NK-92 (cell line): ENCODE results near the gene OR2M4.
"Not testable (repeated sequence)": the region's sequence is repeated elsewhere in the genome, so short reads cannot be mapped to it uniquely, and the experiment has no call there.

Source experiments
- DNase-seq: peaks from one replicate; lab custom pipeline; 2025; ENCODE audit not compliant: unreplicated experiment; lab: John Stamatoyannopoulos, UW

Gene OR2M4, protein sequence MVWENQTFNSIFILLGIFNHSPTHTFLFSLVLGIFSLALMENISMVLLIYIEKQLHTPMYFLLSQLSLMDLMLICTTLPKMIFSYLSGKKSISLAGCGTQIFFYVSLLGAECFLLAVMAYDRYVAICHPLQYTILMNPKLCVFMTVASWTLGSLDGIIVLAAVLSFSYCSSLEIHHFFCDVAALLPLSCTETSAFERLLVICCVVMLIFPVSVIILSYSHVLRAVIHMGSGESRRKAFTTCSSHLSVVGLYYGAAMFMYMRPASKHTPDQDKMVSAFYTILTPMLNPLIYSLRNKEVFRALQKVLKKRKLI

DNA sequence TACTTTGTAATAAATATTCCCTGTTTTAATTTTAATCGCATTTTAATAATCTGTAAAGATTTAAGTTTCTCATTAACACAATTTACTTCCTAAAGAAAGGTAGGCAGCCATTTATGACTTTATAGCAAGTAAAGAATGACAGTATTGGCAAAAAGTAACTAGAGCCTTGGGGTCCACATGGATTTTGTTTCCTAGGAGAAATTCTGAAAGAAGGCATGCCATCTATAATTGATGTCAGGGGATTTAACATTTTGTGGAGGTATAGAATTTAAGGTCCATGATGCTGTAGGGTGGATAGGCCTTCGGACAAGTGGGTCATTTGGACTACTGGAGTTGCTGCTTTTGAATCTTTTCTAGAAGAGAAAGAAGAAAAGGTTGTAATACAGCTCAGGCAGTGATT lies at the start of gene OR2M4:
OR2M4 (plus strand) TSS at position 301 of the 400 bp plus-strand sequence. CDS start 7,512 bp downstream, outside the sequence.
- no peak for DNase-seq

DNA sequence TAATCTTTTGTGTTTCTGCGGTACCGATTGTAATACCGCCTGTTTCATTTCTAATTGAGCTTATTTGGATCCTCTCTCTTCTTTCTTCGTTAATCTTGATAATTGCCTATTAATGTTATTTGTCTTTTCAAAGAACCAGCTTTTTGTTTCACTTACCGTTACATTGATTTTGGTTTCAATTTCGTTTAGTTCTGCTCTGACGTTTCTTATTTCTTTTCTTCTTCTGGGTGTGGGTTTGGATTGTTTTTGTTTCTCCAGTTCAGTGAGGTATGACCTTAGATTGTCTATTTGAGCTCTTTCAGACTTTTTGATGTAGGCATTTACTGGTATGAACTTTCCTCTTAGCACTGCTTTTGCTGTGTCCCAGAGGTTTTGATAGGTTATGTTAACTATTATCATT lies 47.2 kb upstream of the OR2M4 start:
- no peak for DNase-seq

DNA sequence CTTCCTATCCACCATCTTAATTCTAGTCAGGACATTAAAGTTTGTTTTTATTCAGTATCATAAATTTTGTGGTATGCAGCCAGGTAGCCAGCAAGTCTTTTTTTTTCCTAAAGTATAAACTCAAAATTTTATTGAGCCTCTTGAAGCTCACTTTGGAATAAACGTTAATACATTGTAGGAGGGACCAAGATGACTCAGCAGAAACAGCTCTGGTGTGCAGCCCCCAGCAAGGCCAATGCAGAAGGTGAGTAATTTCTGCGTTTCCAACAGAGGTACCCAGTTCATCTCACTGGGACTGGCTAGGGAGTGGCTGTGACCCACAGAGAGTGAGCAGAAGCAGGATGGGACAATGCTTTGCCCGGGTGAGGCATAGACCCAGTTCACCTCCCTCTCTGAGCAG lies 43.9 kb upstream of the OR2M4 start:
- no peak for DNase-seq

DNA sequence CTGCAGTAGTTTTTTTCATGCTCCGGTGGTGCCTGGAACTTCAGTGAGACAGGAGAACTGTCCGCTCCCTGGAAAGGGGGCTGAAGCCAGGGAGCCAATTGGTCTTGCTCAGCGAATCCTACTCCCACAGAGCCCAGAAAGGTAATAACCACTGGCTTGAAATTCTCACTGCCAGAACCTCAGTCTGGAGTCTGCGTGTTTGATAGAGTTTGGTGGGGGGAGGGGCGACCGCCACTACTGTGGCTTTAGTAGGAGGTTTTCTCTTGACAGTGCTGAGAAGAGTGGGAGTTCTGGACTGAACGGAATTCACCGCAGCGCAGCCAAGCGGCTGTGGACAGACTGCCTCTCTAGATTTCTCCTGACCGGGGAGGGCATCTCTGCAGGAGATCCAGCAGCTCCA lies 42.2 kb upstream of the OR2M4 start:
- no peak for DNase-seq

DNA sequence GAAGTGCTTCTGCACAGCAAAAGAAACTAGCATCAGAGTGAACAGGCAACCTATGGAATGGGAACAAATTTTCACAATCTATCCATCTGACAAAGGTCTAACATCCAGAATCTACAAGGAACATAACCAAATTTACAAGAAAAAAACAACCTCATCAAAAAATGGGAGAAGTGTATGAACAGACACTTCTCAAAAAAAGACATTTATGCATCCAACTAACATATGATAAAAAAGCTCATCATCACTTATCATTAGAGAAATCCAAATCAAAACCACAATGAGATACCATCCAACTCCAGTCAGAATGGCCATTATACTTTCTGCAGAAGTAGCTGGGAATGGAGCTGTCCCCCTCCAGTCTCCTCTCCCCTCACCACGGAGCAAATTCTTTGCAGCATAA lies 37.1 kb upstream of the OR2M4 start:
- DNase-seq = no peak

DNA sequence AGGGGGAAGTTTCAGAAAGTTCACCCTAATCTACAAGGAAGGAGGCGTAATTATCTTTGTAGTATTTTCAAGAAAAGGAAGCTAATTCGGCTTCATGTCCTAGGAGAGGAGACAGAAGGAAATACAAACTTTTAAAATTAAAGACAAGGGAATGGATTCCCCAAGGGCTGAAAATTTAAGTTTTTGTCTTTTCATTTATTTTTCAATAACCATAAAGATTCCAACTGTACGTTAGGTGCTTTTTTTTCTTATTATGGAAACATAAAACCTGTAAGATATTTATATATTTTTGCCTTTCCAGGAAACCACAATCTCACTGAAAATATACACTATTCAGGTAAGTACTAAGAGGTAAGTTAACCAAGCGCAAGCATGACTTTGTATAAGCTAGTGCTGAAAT lies 34.3 kb upstream of the OR2M4 start, which contains the start of gene OR2M3:
OR2M3 (plus strand) TSS at position 301 of the 400 bp plus-strand sequence. CDS start 5,803 bp downstream, outside the sequence.
- no peak for DNase-seq

DNA sequence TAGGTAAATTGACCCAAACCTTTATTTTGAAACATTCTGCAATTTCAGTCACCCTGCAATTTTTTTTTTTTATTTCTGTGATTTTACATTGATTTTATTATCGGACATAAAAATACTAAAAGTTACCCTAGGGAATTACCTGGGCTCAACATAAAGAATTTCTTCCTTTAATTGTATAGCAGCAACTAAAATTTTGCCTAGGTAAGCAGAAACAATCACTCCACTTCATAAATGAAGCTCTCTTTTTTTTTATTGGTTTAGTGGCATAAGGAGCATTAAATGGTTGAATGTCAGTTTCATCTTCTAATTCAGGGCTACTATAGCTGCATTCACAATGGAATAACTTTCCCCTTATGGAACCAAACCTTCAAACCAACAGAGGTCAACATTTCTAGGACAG lies 15.3 kb upstream of the OR2M4 start:
- no peak for DNase-seq

DNA sequence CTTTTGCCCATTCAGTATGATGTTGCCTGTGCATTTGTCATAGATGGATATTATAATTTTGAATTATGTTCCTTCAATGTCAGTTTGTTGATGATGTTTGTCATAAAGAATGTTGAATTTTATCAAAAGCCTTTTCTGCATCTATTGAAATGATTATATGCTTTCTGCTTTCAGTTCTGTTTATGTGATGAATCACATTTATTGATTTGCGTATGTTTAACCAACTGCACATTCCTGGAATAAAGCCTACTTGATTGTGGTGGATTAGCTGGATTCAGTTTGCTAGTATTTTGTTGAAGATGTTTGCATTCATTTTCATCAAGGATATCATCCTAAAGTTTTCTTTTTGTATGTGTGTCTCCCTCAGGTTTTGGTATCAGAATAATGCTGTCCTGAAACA lies 5.7 kb upstream of the OR2M4 start:
- DNase-seq = no peak

DNA sequence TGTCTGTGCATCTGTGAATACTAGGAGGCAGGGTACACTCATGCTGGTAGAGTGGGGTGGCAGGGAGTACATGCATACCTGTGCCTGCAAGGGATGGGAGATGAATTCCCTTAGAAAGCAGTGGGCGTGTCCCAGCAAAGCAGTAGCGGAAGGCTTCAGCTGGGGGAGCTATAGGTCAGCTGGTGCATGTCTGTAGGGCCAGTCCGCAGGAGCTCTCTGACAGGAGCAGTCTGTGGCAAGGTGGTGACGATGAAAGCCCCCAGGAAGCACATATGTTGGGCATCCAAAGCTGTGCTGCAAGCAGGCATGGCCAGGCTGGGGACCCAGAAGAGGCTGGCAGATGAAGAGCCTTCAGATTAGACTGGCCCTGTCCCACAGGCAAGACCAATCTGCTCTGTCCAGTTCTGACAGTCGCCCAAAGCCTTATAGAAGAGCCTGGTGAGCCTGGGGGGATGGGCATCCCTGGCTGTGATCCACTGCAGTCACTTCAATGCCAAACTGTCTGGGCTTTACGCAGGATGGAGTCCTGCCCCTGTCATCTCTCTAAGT lies 1.8 kb upstream of the OR2M4 start:
- no peak for DNase-seq

DNA sequence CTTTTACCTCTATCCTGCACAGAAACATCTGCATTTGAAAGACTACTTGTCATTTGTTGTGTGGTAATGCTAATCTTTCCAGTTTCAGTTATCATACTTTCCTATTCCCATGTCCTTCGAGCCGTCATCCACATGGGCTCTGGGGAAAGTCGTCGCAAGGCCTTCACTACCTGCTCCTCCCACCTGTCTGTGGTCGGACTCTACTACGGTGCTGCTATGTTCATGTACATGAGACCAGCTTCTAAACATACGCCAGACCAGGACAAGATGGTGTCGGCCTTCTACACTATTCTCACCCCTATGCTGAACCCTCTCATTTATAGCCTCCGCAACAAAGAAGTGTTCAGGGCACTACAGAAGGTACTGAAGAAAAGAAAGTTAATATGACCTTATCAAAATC lies 8.3 kb downstream of the OR2M4 start:
- no peak for DNase-seq

DNA sequence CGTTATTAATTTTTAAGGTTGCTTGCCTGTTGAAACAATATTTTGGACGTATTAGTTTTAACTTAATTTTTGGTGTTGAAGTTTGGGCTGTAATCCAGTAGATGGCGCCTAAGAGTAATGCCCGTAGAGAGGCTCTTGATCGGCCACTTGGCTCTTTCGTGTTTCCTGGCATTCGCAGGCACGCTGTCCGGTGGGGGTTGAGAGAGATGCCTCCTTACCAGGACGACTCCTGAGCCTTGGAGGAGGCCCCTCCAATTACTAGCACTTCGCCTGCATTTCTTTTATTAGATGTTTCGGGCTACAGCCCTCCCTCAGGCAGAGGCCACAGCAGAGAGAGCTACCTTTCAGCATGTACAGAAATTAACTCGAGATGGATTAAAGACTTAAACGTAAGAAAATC lies 12.0 kb downstream of the OR2M4 start:
- DNase-seq = no peak

DNA sequence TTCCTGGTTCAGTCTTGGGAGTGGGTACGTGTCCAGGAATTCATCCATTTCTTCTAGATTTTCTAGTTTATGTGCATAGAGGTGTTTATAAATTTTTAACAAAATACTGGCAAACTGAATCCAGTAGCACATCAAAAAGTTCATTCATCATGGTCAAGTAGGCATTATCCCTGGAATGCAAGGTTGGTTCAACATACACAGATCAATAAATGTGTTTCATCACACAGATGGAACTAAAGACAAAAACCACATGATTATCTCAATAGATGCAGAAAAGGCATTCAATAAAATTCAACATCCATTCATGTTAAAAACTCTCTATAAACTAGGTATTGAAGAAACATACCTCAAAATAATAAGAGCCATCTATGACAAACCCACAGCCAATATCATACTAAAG lies 28.1 kb downstream of the OR2M4 start:
- DNase-seq = not testable (repeated sequence)

DNA sequence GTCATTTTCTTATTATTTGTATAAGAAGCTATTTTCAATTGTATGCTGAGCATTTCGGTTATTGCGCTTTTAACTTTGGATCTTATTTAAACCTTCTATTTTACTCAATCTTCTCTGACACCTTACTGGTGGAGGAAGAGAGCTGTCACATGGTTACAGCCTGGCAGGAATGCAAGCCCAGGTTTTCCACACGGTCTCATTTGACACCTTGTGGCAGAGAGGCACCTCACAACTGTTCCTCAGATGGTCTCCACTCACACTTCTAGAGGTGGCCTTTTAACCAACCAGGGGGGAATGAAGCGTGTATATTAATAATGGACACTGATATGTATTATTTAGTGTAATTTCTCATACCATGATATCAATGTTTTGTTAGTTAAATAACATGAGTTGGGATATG lies 37.0 kb downstream of the OR2M4 start:
- no peak for DNase-seq

DNA sequence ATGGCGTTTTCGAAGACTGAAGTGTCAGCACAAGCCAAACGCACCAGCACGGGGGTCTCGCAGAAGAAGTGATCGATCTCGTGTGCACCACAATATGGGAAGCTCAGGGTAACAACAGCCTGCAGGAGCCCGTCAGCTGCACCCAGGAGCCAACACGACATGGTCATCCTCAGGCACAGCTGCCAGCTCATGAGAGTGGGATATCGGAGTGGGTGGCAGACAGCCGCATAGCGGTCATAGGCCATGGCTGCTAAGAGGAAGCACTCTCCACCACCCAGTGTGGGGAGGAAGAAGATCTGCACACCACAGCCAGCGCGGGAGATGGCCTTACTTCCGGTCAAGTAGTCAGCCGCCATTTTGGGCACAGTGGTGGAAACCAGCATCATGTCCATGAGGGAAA lies 42.0 kb downstream of the OR2M4 start:
- not testable (repeated sequence) for DNase-seq

DNA sequence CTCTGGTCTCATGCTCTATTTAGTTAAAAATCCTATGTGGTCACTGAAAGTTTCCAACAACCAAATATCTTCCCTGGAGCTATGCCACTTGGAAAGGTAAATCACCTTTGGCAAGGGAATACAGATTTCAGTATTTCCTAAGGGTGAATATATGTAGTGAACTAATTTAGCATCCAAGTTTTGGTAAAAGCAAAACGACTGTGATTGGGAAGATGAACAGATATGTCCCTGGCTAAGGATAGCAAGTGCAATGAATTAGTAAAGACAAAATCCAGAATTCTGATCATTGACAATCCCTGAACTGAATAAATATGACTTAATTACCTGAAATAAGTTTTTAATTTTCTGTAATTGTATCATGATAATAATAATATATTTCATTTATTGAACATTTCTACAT lies 46.7 kb downstream of the OR2M4 start, which contains the start of gene OR2T33:
OR2T33 (minus strand) TSS at position 101 of the 400 bp plus-strand sequence. CDS start 4,162 bp downstream, outside the sequence.
- DNase-seq = no peak

DNA sequence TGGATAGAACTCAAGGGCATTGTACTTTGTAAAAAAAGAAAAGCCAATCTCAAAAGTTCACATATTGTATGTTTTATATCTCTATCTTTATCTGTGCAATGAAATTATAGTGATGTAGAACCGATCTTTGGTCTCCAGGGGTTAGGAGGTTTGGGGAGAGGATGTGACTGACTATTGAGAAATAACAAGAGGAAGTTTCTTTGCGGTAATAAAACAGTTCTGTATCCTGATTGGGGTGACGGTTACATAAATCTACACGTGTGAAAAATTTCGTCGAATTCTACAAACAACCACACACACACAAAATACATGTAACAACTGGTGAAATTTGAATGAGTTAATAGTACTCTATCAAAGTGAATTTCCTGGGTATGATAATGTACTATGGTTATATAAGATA lies 57.2 kb downstream of the OR2M4 start:
- DNase-seq = no peak
